Mesenchymal stem cell (in vitro differentiated cells and primary cell): ENCODE measurements around the gene PCSK1N.
"Not testable (repeated sequence)": the region's sequence is repeated elsewhere in the genome, so short reads cannot be mapped to it uniquely, and the experiment has no call there.

Experiments used
- DNase-seq: peaks from one replicate; pipeline ENCODE4 v3.0.0-alpha.2; 2013
- H2AFZ ChIP-seq: one replicate; pipeline ENCODE4 v1.6.1; 2013; ENCODE audit warnings: low read depth, mild to moderate bottlenecking, control low read depth, inconsistent platforms, low read length, moderate library complexity
- H2AK5ac ChIP-seq: 2 replicates; pipeline ENCODE4 v1.6.1; 2013; ENCODE audit warnings: low read length, moderate library complexity, mild to moderate bottlenecking, inconsistent platforms; ENCODE audit not compliant: severe bottlenecking
- H2BK120ac ChIP-seq: one replicate; pipeline ENCODE4 v1.6.1; 2013; ENCODE audit warnings: low read depth, mild to moderate bottlenecking, inconsistent platforms, low read length, moderate library complexity
- H2BK12ac ChIP-seq, 2 experiments: one replicate each; pipeline ENCODE4 v1.6.1; 2013; ENCODE audit warnings: inconsistent platforms in 2 of 2, low read length in 2 of 2, mild to moderate bottlenecking in 2 of 2, moderate library complexity in 2 of 2, control low read depth in 1 of 2
- H2BK15ac ChIP-seq: one replicate; pipeline ENCODE4 v1.6.1; 2013; ENCODE audit warnings: mild to moderate bottlenecking, low read depth, inconsistent platforms; ENCODE audit not compliant: poor library complexity, severe bottlenecking
- H2BK5ac ChIP-seq: 2 replicates; pipeline ENCODE4 v1.6.1; 2013; ENCODE audit warnings: low read depth, mild to moderate bottlenecking, low read length, control low read depth, inconsistent platforms; ENCODE audit not compliant: poor library complexity, severe bottlenecking
- H3K14ac ChIP-seq, 2 experiments: one replicate each; pipeline ENCODE4 v1.6.1; 2013; ENCODE audit warnings: inconsistent platforms in 2 of 2, low read length in 2 of 2, control low read depth in 1 of 2, mild to moderate bottlenecking in 1 of 2, moderate library complexity in 1 of 2
- H3K18ac ChIP-seq, 2 experiments: one replicate each; pipeline ENCODE4 v1.6.1; 2013; ENCODE audit warnings: inconsistent platforms in 2 of 2, low read length in 2 of 2, control low read depth in 1 of 2, low read depth in 1 of 2, mild to moderate bottlenecking in 1 of 2
- H3K23ac ChIP-seq, 2 experiments: one replicate each; pipeline ENCODE4 v1.6.1; 2013; ENCODE audit warnings: inconsistent platforms in 2 of 2, low read length in 2 of 2, mild to moderate bottlenecking in 2 of 2, moderate library complexity in 2 of 2, control low read depth in 1 of 2
- H3K27ac ChIP-seq: 2 replicates; pipeline ENCODE4 v1.5.1; 2013; ENCODE audit warnings: mild to moderate bottlenecking, moderate library complexity, low read length, control low read depth, inconsistent platforms; ENCODE audit not compliant: poor library complexity, severe bottlenecking
- H3K27me3 ChIP-seq, 2 experiments: 2 replicates each; pipeline versions ENCODE4 v1.6.1 to v1.7.0; 2013; ENCODE audit warnings: low read length in 2 of 2, mild to moderate bottlenecking in 2 of 2, moderate library complexity in 2 of 2, control low read depth in 1 of 2, inconsistent platforms in 1 of 2; ENCODE audit not compliant: control insufficient read depth in 1 of 2, insufficient read depth in 1 of 2
- H3K36me3 ChIP-seq, 2 experiments: 2 replicates each; pipeline versions ENCODE4 v1.6.1 to v1.7.0; 2013; ENCODE audit warnings: low read length in 2 of 2, control low read depth in 1 of 2, inconsistent platforms in 1 of 2, low read depth in 1 of 2, mild to moderate bottlenecking in 1 of 2; ENCODE audit not compliant: insufficient read depth in 2 of 2, control insufficient read depth in 1 of 2
- H3K4ac ChIP-seq, 2 experiments: one replicate each; pipeline ENCODE4 v1.6.1; 2013; ENCODE audit warnings: inconsistent platforms in 2 of 2, low read length in 2 of 2, mild to moderate bottlenecking in 2 of 2, moderate library complexity in 2 of 2, control low read depth in 1 of 2, low read depth in 1 of 2
- H3K4me1 ChIP-seq: 2 replicates; pipeline ENCODE4 v1.6.1; 2013; ENCODE audit warnings: low read depth, low read length, control low read depth; ENCODE audit not compliant: control insufficient read depth, insufficient read depth
- H3K4me2 ChIP-seq: 2 replicates; pipeline ENCODE4 v1.6.1; 2013; ENCODE audit warnings: low read length, mild to moderate bottlenecking, inconsistent platforms; ENCODE audit not compliant: poor library complexity, severe bottlenecking
- H3K4me3 ChIP-seq, 2 experiments: 2 replicates each; pipeline versions ENCODE4 v1.5.1 to v1.7.0; 2013; ENCODE audit warnings: low read length in 2 of 2, mild to moderate bottlenecking in 2 of 2, control low read depth in 1 of 2, low read depth in 1 of 2; ENCODE audit not compliant: insufficient read depth in 1 of 2
- H3K79me1 ChIP-seq: replicated peaks from 2 replicates; pipeline ENCODE4 v1.6.1; 2013; ENCODE audit warnings: mild to moderate bottlenecking, control low read depth, low read length, inconsistent platforms; ENCODE audit not compliant: poor library complexity, severe bottlenecking
- H3K9ac ChIP-seq: 2 replicates; pipeline ENCODE4 v1.7.0; 2013; ENCODE audit warnings: mild to moderate bottlenecking, low read length, moderate library complexity
- H3K9me3 ChIP-seq: 2 replicates; pipeline ENCODE4 v1.7.0; 2013; ENCODE audit warnings: mild to moderate bottlenecking, low read length; ENCODE audit not compliant: control insufficient read depth
- H4K8ac ChIP-seq: one replicate; pipeline ENCODE4 v1.6.1; 2013; ENCODE audit warnings: inconsistent platforms, mild to moderate bottlenecking, low read length, moderate library complexity
- H4K91ac ChIP-seq: one replicate; pipeline ENCODE4 v1.6.1; 2013; ENCODE audit warnings: mild to moderate bottlenecking, low read length, inconsistent platforms
- WGBS: methylation state at CpG from one replicate; pipeline ENCODE4 v1.1.7; 2013; ENCODE audit warnings: mixed read lengths; 5-methylcytosine and 5-hydroxymethylcytosine counted together

The PCSK1N gene

GRCh38 chrX:48864210-48864609, 28.8 kb upstream of the PCSK1N start:
- no peak overlapping the region for H3K4me3 ChIP-seq
- H2AK5ac ChIP-seq: no peak overlapping the region
- H4K91ac ChIP-seq: no peak overlapping the region
- H3K14ac ChIP-seq: no peak overlapping the region
- H3K79me1 ChIP-seq: no peaks in the 10 kb centered on the region
- H2AFZ ChIP-seq: no peak overlapping the region
- no peak overlapping the region for H2BK5ac ChIP-seq
- H3K4me2 ChIP-seq: no peak overlapping the region
- no peak overlapping the region for H2BK120ac ChIP-seq
- 47% methylated on average over 4 of the region's 4 CpGs for WGBS
- DNase-seq: peak; percentile 66
- H3K18ac ChIP-seq: no peak overlapping the region
- no peak overlapping the region for H3K23ac ChIP-seq
- no peak overlapping the region for H3K27ac ChIP-seq
- H2BK12ac ChIP-seq: no peak overlapping the region
- no peaks in the 10 kb centered on the region for H3K4me1 ChIP-seq
- H4K8ac ChIP-seq: no peak overlapping the region
- H3K27me3 ChIP-seq: peaks cover 0 to 16% of the 10 kb centered on the region in 2 experiments
- H3K9ac ChIP-seq: no peak overlapping the region
- no peak overlapping the region for H3K4ac ChIP-seq
- no peak overlapping the region for H2BK15ac ChIP-seq
- H3K9me3 ChIP-seq: no peaks in the 10 kb centered on the region
- no peaks in the 10 kb centered on the region for H3K36me3 ChIP-seq

DNA sequence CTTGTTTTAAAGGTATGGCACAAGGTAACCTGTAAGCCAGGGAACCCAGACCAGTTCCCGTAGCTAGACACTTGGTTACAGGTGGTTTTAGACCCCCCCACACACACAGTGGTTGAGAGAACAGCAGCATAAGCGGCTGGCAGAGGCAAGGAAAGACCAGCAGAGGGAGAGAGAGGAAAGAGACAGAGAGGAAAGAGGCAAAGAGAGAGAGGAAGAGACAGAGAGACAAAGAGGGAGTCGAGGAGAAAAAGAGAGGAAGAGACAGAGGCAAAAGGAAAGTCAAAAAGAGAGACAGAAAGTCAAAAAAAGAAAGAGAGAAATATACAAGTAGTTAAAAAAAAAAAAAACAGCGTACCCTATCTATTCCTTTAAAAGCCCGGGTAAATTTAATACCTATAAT, 19.5 kb upstream of the PCSK1N start:
- Histone ChIP-seq H3K4me2 (no peak overlapping the region), H2BK5ac (no peak overlapping the region), H4K8ac (no peak overlapping the region), H2BK120ac (no peak overlapping the region), H3K14ac (no peak overlapping the region), H2AFZ (no peak overlapping the region), H2BK12ac (no peak overlapping the region), H2AK5ac (no peak overlapping the region), H3K4me3 (no peak overlapping the region), H3K4ac (no peak overlapping the region), H3K79me1 (no peaks in the 10 kb centered on the region), H3K9me3 (no peaks in the 10 kb centered on the region), H3K23ac (no peak overlapping the region), H3K9ac (no peak overlapping the region), H3K4me1 (no peaks in the 10 kb centered on the region), H4K91ac (no peak overlapping the region), H2BK15ac (no peak overlapping the region), H3K27me3 (peaks cover 0 to 20% of the 10 kb centered on the region in 2 experiments), H3K27ac (no peak overlapping the region), H3K36me3 (no peaks in the 10 kb centered on the region), H3K18ac (no peak overlapping the region)
- DNase-seq: peak; percentile 28
- 77% methylated on average over 2 of the region's 5 CpGs for WGBS

DNA sequence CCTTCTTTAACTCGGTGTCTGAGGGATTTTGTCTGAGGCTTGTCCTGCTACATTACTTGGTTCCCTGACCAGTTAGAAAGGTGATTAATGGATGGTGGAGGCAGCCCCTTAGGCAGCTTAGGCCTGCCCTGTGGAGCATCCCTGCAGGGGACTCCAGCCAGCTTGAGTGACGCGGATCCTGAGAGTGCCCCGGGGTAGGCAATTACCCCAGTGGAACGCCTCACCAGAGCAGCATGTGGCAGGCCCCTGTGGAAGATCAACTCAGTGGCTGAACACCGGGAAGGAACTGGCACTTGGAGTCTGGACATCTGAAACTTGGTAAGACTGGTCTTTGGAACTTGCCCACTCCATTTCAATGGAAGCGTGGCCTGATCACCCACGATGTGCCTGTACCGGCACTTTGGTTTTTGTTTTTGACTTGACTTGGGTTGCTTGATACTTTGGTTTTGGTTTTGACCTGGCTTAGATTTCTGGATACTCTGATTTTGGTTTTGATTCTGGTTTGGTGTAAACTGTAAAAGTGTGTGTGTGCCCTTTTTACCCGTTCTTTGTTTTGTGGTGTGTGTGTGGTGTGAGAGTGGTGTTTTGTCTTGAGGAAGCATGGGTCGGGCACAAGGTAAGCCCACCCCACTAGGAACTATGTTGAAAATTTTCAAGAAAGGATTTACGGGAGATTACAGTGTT, 18.9 kb upstream of the PCSK1N start:
- WGBS: 93% methylated on average over 12 of the region's 12 CpGs
- not testable (repeated sequence) for H3K18ac ChIP-seq, H2BK120ac ChIP-seq

GRCh38 chrX:48853494-48853893, 18.1 kb upstream of the PCSK1N start:
- H2AK5ac ChIP-seq, H3K36me3 ChIP-seq, H4K91ac ChIP-seq, H2BK12ac ChIP-seq, H3K27ac ChIP-seq, H3K4me3 ChIP-seq, H3K9ac ChIP-seq, H4K8ac ChIP-seq, H2BK15ac ChIP-seq, H3K79me1 ChIP-seq, H3K14ac ChIP-seq, H2BK120ac ChIP-seq, H2AFZ ChIP-seq, H3K4me2 ChIP-seq, H3K18ac ChIP-seq, H3K4me1 ChIP-seq, H3K23ac ChIP-seq, H3K9me3 ChIP-seq, DNase-seq, H2BK5ac ChIP-seq, H3K4ac ChIP-seq: not testable (repeated sequence)
- H3K27me3 ChIP-seq: peaks cover 0 to 16% of the 10 kb centered on the region in 2 experiments

More for the DNA sequence above, 18.9 kb upstream of the PCSK1N start:
- H3K27me3 ChIP-seq: peaks cover 0 to 17% of the 10 kb centered on the region in 2 experiments
- not testable (repeated sequence) for H3K4me3 ChIP-seq, H4K8ac ChIP-seq, H2AK5ac ChIP-seq, H3K36me3 ChIP-seq, H2BK12ac ChIP-seq, H2BK15ac ChIP-seq, DNase-seq, H3K4ac ChIP-seq, H3K27ac ChIP-seq, H3K9me3 ChIP-seq, H3K4me1 ChIP-seq, H2AFZ ChIP-seq, H3K14ac ChIP-seq, H3K4me2 ChIP-seq, H2BK5ac ChIP-seq, H3K79me1 ChIP-seq, H3K9ac ChIP-seq, H4K91ac ChIP-seq, H3K23ac ChIP-seq
